ENCODE data around the gene SLC30A4. TPM values are rescaled to one million over a fixed set of nuclear protein-coding genes. Genes with fewer than 3 reads are reported as not detected.

Gene SLC30A4
- total and polyA plus RNA-seq, 2 of the 8 experiments (the other 6 are each of a cell fraction or from before 2014, with no cell fraction given): under 0.01 to 0.07 TPM

DNA sequence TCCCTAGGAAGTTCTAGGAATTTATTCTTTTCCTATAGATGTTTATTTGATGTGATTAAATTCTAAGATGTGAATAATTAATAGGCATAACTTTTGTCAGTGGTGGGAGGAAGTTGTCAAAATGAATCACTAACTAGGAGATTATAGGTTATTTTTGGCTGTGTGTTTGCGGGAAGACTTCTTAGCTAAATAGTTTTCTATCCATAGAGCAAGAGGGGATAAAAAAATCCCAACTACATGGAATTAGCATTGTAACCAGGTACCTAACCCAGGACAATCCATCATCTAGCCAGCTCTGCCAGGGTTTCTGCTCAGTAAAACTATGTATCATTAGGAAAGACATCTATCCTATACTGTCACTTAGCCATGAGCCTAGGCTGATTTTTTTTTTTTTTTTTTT is 23.9 kb downstream of the SLC30A4 start:
- H3K14ac ChIP-seq (ENCODE audit: insufficient read length): no peak overlapping the region
- ChIA-PET CTCF (ENCODE audit: partially characterized antibody) (interaction anchor here (0.6 to 1.4 kb wide), 3 partner anchors 41 to 338 kb away, joined by 3 to 6 read pairs (median 3); no protein-coding TSS in a partner anchor), POLR2A (ENCODE audit: partially characterized antibody) (no interaction called here)
- H3K9ac ChIP-seq (replicated peaks in 1 of 4; ENCODE audit: extremely low read depth in 1 of 4, low read depth in 3 of 4, low read length in 3 of 4): no peak overlapping the region
- no peak overlapping the region for H2BK20ac ChIP-seq (ENCODE audit: low read length)
- H3K23ac ChIP-seq (ENCODE audit: insufficient read length): no peak overlapping the region
- H4K5ac ChIP-seq (ENCODE audit: insufficient read length, low read depth, low read length): no peak overlapping the region
- H3K27ac ChIP-seq (ENCODE audit: low read depth, low read length): no peak overlapping the region
- no peak overlapping the region for H2BK5ac ChIP-seq (ENCODE audit: low read depth, low read length)
- no peak overlapping the region for H4K8ac ChIP-seq (ENCODE audit: extremely low read depth, insufficient read depth, low read length)
- no peak overlapping the region for H2BK120ac ChIP-seq (replicated peaks; ENCODE audit: low read depth, low read length)
- no peaks in the 10 kb centered on the region for H3K23me2 ChIP-seq (ENCODE audit: low read depth, low read length)
- H3K56ac ChIP-seq (replicated peaks; ENCODE audit: insufficient read length, low read depth, low read length): no peak overlapping the region
- H4K20me1 ChIP-seq (replicated peaks in 1 of 2; ENCODE audit: control insufficient read depth in 1 of 2, insufficient read depth in 2 of 2, low read length in 2 of 2): no peaks in the 10 kb centered on the region
- H3K27me3 ChIP-seq (replicated peaks in 1 of 4; ENCODE audit: control insufficient read depth in 3 of 4, extremely low read depth in 1 of 4, insufficient read depth in 3 of 4, low read length in 3 of 4): no peaks in the 10 kb centered on the region
- 93% methylated on average over 1 of the region's 1 CpG; no CpG with 5 or more reads in 1 of the 2 experiments for WGBS, 2 experiments (ENCODE audit: extremely low coverage in 1 of 2, insufficient coverage in 1 of 2, insufficient read length in 1 of 2, insufficient replicate concordance in 2 of 2, low coverage in 1 of 2, low lambda C conversion rate in 2 of 2, missing lambda C conversion rate in 1 of 2)
- H3K4me1 ChIP-seq (replicated peaks in 1 of 4; ENCODE audit: control insufficient read depth in 3 of 4, insufficient read depth in 4 of 4, low read length in 3 of 4): no peaks in the 10 kb centered on the region
- no peaks in the 10 kb centered on the region for H3K36me3 ChIP-seq (ENCODE audit: control insufficient read depth in 2 of 4, insufficient read depth in 4 of 4, low read length in 3 of 4)
- no peak overlapping the region for H3K4me3 ChIP-seq (ENCODE audit: extremely low read depth in 1 of 4, insufficient read depth in 2 of 4, low read depth in 3 of 4, low read length in 4 of 4)
- no peaks in the 10 kb centered on the region for H3K79me2 ChIP-seq (ENCODE audit: control insufficient read depth in 1 of 2, insufficient read depth in 2 of 2, low read length in 2 of 2)
- H2AFZ ChIP-seq (ENCODE audit: low read length): no peak overlapping the region
- no peaks in the 10 kb centered on the region for H3K9me3 ChIP-seq (ENCODE audit: insufficient read depth in 2 of 2, low read depth in 1 of 2, low read length in 1 of 2)
- no peak overlapping the region for H3K4me2 ChIP-seq (ENCODE audit: insufficient read depth in 1 of 2, low read depth in 2 of 2, low read length in 2 of 2)
- no peak for DNase-seq (ENCODE audit: low read depth in 1 of 2, low spot score in 2 of 2)
- TF ChIP-seq SIN3A (conservative IDR thresholded peaks at IDR 0.05 in 1 of 2, IDR thresholded peaks at IDR 0.05 in 1 of 2; ENCODE audit: low read depth in 1 of 2, low read length in 2 of 2): no peak
- no peak for TF ChIP-seq NANOG (IDR thresholded peaks at IDR 0.05; ENCODE audit: insufficient read depth, low read depth, low read length, poor library complexity, severe bottlenecking)
- no peak for TF ChIP-seq EP300 (IDR thresholded peaks at IDR 0.05; ENCODE audit: borderline replicate concordance in 1 of 2, low read depth in 2 of 2, low read length in 2 of 2)
- no peak for TF ChIP-seq CEBPB (IDR thresholded peaks at IDR 0.05; ENCODE audit: low read depth, low read length)
- TF ChIP-seq POLR2A (IDR thresholded peaks at IDR 0.05; ENCODE audit: control extremely low read depth in 1 of 2, low read depth in 2 of 2, low read length in 2 of 2): no peak
- no peak for TF ChIP-seq TCF12 (IDR thresholded peaks at IDR 0.05; ENCODE audit: low read depth, low read length)
- TF ChIP-seq RXRA (IDR thresholded peaks at IDR 0.05; ENCODE audit: insufficient read depth, low read depth, low read length): no peak
- FAIRE-seq: no peak
- H2AK5ac ChIP-seq (ENCODE audit: low read depth, low read length): no peak overlapping the region
- no peak overlapping the region for H4K91ac ChIP-seq (replicated peaks; ENCODE audit: insufficient read length, low read length)
- no peak overlapping the region for H3K18ac ChIP-seq (ENCODE audit: extremely low read depth, low read length)
- H3K79me1 ChIP-seq (ENCODE audit: low read depth, low read length): no peaks in the 10 kb centered on the region
- H2BK12ac ChIP-seq (ENCODE audit: low read depth, low read length): no peak overlapping the region
- H2BK15ac ChIP-seq (ENCODE audit: low read length): no peak overlapping the region
- no peak overlapping the region for H3K4ac ChIP-seq (replicated peaks; ENCODE audit: insufficient read length, low read depth, low read length)

Measured in H1 (cell line).